Lower leg skin (tissue), 4 donors: ENCODE data around the gene GPATCH4. TPM values are rescaled to one million over a fixed set of nuclear protein-coding genes. Genes with fewer than 3 reads are reported as not detected.

Experiments
- DNase-seq, 2 donors: peaks; one replicate each; pipeline ENCODE4 v3.0.0-alpha.2; 2019; ENCODE audit warnings: low spot score in 2 of 2
- H3K4me3 ChIP-seq: fragments of 200-600 bp; sonication (generic); 2 replicates; pipeline ENCODE4 v1.5.1; 2017; ENCODE audit warnings: mild to moderate bottlenecking, low read depth; ENCODE audit not compliant: poor library complexity, severe bottlenecking
- POLR2A ChIP-seq, 2 donors: fragments of 450-650 bp; IDR thresholded peaks; one replicate each; pipeline ENCODE4 v1.6.1; 2016 to 2017; ENCODE audit warnings: antibody characterized with exemption in 2 of 2, mild to moderate bottlenecking in 1 of 2, moderate library complexity in 1 of 2
- WGBS, 2 donors: methylation state at CpG; one replicate each; pipeline ENCODE4 v1.1.5; 2018; 5-methylcytosine and 5-hydroxymethylcytosine counted together
- intact Hi-C: fragments of 100-400 bp; cut with DNase I; formaldehyde crosslinking; loops from one replicate; pipeline ENCODE4 v1.15.0; 2023; ENCODE audit warnings: low total_unique reads
- total RNA-seq, 4 donors: library from RNA; depleted of rRNA; stranded (reverse); fragments of >200 nt; gene quantifications; one replicate each; pipeline ENCODE4 v1.1.0, GENCODE V29; 2016
- TF ChIP-seq, protein P1 (sequence below), 3 donors: fragments of 450-650 bp; IDR thresholded peaks; one replicate each; pipeline ENCODE4 v1.5.1; 2016; ENCODE audit warnings: antibody characterized with exemption in 3 of 3, mild to moderate bottlenecking in 3 of 3, moderate library complexity in 2 of 3

Gene GPATCH4
- total RNA-seq, 4 donors from 2014 or later = 10.0 to 18.5 (median 13.9) TPM

DNA sequence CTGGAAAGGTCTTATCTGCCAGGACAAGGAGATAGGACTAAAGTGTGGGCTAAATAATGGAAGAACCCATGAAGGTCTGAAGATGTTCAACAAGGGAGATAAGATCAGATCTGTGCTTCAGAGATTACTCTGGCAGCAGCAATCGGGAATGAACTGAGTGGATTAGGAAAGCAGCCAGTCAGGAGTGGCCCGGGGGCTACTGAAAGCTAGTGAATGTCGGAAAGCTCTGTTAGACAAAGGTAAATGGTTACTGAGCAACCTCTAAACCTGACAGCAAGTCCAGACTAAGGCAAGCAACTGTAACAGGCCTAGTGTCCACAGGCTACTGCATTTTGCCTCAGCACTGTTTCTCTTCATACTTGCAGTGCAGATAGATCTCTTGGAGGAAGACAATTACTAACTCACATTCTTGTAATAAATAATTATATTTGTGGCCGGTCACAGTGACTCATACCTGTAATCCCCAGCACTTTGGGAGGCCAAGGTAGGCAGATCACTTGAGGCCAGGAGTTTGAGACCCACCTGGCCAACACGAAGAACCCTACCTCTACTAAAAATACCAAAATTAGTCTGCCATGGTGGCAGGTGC is 41.4 kb downstream of the GPATCH4 start:
- TF ChIP-seq POLR2A (IDR thresholded peaks at IDR 0.05) = no peak
- TF ChIP-seq, protein P1, sequence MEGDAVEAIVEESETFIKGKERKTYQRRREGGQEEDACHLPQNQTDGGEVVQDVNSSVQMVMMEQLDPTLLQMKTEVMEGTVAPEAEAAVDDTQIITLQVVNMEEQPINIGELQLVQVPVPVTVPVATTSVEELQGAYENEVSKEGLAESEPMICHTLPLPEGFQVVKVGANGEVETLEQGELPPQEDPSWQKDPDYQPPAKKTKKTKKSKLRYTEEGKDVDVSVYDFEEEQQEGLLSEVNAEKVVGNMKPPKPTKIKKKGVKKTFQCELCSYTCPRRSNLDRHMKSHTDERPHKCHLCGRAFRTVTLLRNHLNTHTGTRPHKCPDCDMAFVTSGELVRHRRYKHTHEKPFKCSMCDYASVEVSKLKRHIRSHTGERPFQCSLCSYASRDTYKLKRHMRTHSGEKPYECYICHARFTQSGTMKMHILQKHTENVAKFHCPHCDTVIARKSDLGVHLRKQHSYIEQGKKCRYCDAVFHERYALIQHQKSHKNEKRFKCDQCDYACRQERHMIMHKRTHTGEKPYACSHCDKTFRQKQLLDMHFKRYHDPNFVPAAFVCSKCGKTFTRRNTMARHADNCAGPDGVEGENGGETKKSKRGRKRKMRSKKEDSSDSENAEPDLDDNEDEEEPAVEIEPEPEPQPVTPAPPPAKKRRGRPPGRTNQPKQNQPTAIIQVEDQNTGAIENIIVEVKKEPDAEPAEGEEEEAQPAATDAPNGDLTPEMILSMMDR (IDR thresholded peaks at IDR 0.05) = no peak
- no peak for DNase-seq
- H3K4me3 ChIP-seq = no peak overlapping the region
- 48 to 50% methylated on average over 5 of the region's 5 CpGs for WGBS, 2 donors
- intact Hi-C loops = no loop called here

DNA sequence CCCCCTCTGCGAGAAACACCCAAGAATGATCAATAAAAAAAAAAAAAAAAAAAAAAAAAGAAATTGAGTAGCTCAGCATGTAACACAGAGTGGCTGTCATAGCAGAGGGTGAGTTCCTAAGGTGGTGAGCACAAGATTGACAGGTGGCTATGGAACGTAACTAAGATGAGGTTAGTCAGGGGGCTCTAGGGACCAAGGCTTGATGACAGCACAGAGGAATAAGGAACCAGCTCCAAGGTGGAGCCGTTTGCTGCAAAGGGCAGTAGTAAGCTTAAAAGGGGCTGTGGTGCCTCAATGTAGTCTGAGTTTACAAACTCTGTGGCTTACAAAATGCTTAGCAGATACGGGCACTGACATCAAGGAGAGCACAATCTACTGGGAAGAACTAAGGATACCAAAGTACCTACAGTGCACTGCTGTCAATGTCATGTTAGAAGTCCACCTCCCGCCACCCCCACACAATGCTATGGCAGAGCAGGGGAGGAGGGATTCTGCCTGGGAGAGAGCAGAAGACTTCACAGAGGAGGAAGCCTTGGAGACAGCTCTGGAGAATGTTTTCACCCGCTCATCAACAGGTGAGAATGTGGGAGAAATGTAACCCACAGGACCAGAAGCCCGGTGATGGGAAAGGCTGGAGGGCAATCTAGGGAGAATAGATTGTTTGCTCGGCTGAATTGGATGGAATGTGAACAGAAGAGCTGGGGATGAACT is 42.0 kb downstream of the GPATCH4 start:
- TF ChIP-seq POLR2A (IDR thresholded peaks at IDR 0.05) = no peak
- TF ChIP-seq, protein P1 (IDR thresholded peaks at IDR 0.05) = no peak
- no peak for DNase-seq
- 77 to 84% methylated on average over 7 of the region's 8 CpGs for WGBS, 2 donors
- intact Hi-C loops = no loop called here
- no peak overlapping the region for H3K4me3 ChIP-seq

DNA sequence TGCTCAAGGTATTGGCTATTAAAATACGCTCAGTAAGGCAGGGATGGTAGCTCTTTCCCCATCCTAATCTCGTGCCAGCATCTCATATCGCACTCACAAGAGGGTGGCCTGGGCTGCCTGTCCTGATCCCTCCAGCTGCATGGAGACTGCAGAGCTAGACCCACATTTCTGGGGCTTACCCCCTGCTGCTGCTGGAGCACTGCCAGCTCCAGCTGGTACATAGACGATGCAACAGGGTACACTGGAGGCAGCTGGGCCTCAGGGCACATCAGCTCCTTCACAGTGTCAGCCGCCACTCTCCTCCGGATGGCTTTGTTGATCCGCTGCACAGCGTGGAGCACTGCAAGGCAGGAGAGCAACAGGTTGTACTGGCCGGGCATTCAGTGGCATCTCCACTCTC is 44.9 kb downstream of the GPATCH4 start:
- WGBS, 2 donors = 83 to 84% methylated on average over 8 to 9 of the region's 9 CpGs
- no peak for DNase-seq
- intact Hi-C loops = no loop called here

DNA sequence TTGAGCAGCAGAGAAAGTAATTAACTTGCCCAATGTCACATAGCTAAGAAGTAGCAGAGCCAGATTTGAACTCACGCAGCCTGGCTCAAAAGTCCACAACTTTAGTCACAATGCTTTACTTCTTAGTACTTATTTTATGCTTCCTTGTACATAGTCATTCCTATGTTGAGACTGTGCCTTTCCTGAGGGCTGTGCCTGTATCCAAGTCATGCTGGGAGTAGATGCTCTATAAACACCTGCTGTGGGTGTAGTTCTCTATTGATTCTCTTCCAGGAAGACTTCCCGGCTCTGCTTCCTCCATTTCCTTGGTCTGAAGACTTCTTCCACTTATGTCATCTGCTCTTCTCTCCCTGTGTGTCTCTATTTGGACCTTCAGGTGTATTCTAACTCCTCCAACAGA is 45.6 kb downstream of the GPATCH4 start:
- H3K4me3 ChIP-seq = no peak overlapping the region
- intact Hi-C loops = no loop called here
- WGBS, 2 donors = 63 to 66% methylated on average over 2 of the region's 2 CpGs
- DNase-seq = no peak
- TF ChIP-seq POLR2A (IDR thresholded peaks at IDR 0.05) = no peak
- TF ChIP-seq, protein P1 (IDR thresholded peaks at IDR 0.05) = no peak

More for the DNA sequence above, 44.9 kb downstream of the GPATCH4 start:
- H3K4me3 ChIP-seq = no peak overlapping the region
- TF ChIP-seq, protein P1 (IDR thresholded peaks at IDR 0.05) = no peak
- no peak for TF ChIP-seq POLR2A (IDR thresholded peaks at IDR 0.05)

DNA sequence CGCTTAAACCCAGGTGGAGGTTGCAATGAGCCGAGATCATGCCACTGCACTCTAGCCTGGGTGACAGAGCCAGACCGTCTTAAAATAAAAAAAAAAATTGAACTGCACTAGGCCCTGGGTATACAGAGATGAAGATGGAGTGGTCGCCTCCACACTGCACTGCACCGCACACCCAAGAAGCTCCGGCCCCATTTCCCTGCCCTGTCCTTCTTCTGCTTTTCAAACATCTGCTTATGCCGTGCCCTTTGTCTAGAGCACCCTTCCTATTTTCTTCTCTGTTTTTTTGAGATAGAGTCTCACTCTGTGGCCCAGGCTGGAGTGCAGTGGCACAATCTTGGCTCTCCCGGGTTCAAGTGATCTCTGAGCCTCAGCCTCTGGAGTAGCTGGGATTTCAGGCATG is 46.3 kb downstream of the GPATCH4 start:
- intact Hi-C loops = no loop called here

More for the DNA sequence above, 46.3 kb downstream of the GPATCH4 start:
- no peak overlapping the region for H3K4me3 ChIP-seq
- TF ChIP-seq, protein P1 (IDR thresholded peaks at IDR 0.05) = no peak
- TF ChIP-seq POLR2A (IDR thresholded peaks at IDR 0.05) = no peak
- WGBS, 2 donors = 79 to 81% methylated on average over 8 of the region's 8 CpGs
- no peak for DNase-seq
